HepG2 (cell line): Measurements from ENCODE around the gene IWS1. TPM values are rescaled to one million over a fixed set of nuclear protein-coding genes. Genes with fewer than 3 reads are reported as not detected.

Experiments
- ATAC-seq: fragments of 200-7000 bp; cut with Tn5 transposase; 3 replicates; pipeline ENCODE4 v1.9.1; 2020; ENCODE audit warnings: mild to moderate bottlenecking, moderate library complexity
- BruUV-seq: library from RNA; stranded (reverse); fragments of 400-500 nt; replicated peaks from 2 replicates; lab custom pipeline; 2021; lab: Mats Ljungman, UMichigan
- CTCF ChIA-PET: fragments of 300-600 bp; formaldehyde crosslinking; extraction: SDS; loops from one replicate; lab custom pipeline; 2021; ENCODE audit warnings: low total read pairs, inconsistent platforms, low intra/inter-chr PET ratio; lab: Yijun Ruan, JAX
- POLR2A ChIA-PET: fragments of 350-600 bp; sonication (Branson Sonifier 250); formaldehyde crosslinking; loops from one replicate; lab custom pipeline; 2020; ENCODE audit warnings: antibody characterized with exemption, inconsistent platforms; lab: Yijun Ruan, JAX
- DNase-seq: peaks from one replicate; pipeline ENCODE4 v3.0.0-alpha.2; 2015; ENCODE audit warnings: low spot score
- FAIRE-seq: peaks from 3 replicates; lab custom pipeline; 2011; peaks lifted over from hg19 to GRCh38; lab: Jason Lieb, UNC
- H2AFZ ChIP-seq: one replicate; pipeline ENCODE4 v1.6.1; 2011; ENCODE audit warnings: low read length, inconsistent platforms
- H3K27ac ChIP-seq: fragments of 300-600 bp; 3 replicates; pipeline ENCODE4 v1.8.0; 2011; ENCODE audit warnings: mixed run types, mild to moderate bottlenecking, mixed read lengths, low read length, inconsistent platforms; ENCODE audit not compliant: insufficient read depth; ENCODE audit errors: extremely low read length
- H3K27me3 ChIP-seq, 2 experiments: fragments of 200-600 bp in 1 of 2; 2 replicates in 1 of 2; 3 replicates in 1 of 2; pipeline versions ENCODE4 v1.6.0 to v1.8.0; 2011; ENCODE audit warnings: low read length in 2 of 2, mild to moderate bottlenecking in 2 of 2, moderate library complexity in 2 of 2, inconsistent platforms in 1 of 2; ENCODE audit not compliant: insufficient read depth in 2 of 2, control insufficient read depth in 1 of 2
- H3K36me3 ChIP-seq, 2 experiments: fragments of 200-600 bp in 1 of 2; replicated peaks in 1 of 2; 2 replicates in 1 of 2; 3 replicates in 1 of 2; pipeline versions ENCODE4 v1.5.1 to v1.8.0; 2011; ENCODE audit warnings: low read length in 2 of 2, inconsistent platforms in 1 of 2; ENCODE audit not compliant: insufficient read depth in 2 of 2, control insufficient read depth in 1 of 2
- H3K4me1 ChIP-seq: 2 replicates; pipeline ENCODE4 v1.5.1; 2012; ENCODE audit warnings: low read length, inconsistent platforms; ENCODE audit not compliant: insufficient read depth
- H3K4me2 ChIP-seq: 2 replicates; pipeline ENCODE4 v1.6.0; 2011; ENCODE audit warnings: low read depth, low read length, inconsistent platforms
- H3K4me3 ChIP-seq, 3 experiments: fragments of 200-600 bp in 1 of 3; sonication (generic), shearing (Covaris generic) in 1 of 3; replicated peaks in 1 of 3; 2 replicates each; pipeline ENCODE4 v1.5.1; 2011 to 2016; ENCODE audit warnings: low read length in 3 of 3, inconsistent platforms in 2 of 3, low read depth in 2 of 3, mild to moderate bottlenecking in 2 of 3, control low read depth in 1 of 3, mixed read lengths in 1 of 3; ENCODE audit not compliant: insufficient read depth in 1 of 3
- H3K79me2 ChIP-seq: one replicate; pipeline ENCODE4 v1.6.1; 2011; ENCODE audit warnings: low read length, inconsistent platforms; ENCODE audit not compliant: insufficient read depth
- H3K9ac ChIP-seq: 2 replicates; pipeline ENCODE4 v1.6.0; 2011; ENCODE audit warnings: mild to moderate bottlenecking, low read depth, low read length, inconsistent platforms; ENCODE audit not compliant: insufficient read depth
- H3K9me3 ChIP-seq: 2 replicates; pipeline ENCODE4 v1.5.1; 2012; ENCODE audit warnings: mild to moderate bottlenecking, low read length
- H4K20me1 ChIP-seq: 2 replicates; pipeline ENCODE4 v1.6.0; 2011; ENCODE audit warnings: inconsistent platforms, mild to moderate bottlenecking, low read length, moderate library complexity; ENCODE audit not compliant: insufficient read depth
- ATM ChIP-seq: fragments of 450-650 bp; IDR thresholded peaks from 2 replicates; pipeline ENCODE4 v1.7.1; 2017; ENCODE audit warnings: mild to moderate bottlenecking, borderline replicate concordance
- CAMTA2 ChIP-seq: sonication (generic); formaldehyde crosslinking; IDR thresholded peaks from 2 replicates; pipeline ENCODE4 v1.4.0; 2020; ENCODE audit warnings: mild to moderate bottlenecking, missing genetic modification reagents, borderline replicate concordance
- CEBPZ ChIP-seq: IDR thresholded peaks from 2 replicates; pipeline ENCODE4 v1.6.1; 2012; ENCODE audit warnings: low read length, improper control_type of control experiment
- HINFP ChIP-seq: sonication (generic); formaldehyde crosslinking; IDR thresholded peaks from 2 replicates; pipeline ENCODE4 v1.4.0; 2020; ENCODE audit warnings: low read depth, mild to moderate bottlenecking, missing genetic modification reagents
- NCOR1 ChIP-seq: fragments of 200-600 bp; sonication (generic); IDR thresholded peaks from 2 replicates; pipeline ENCODE4 v1.7.0; 2017; ENCODE audit warnings: antibody characterized with exemption, low read length, borderline replicate concordance
- RFXANK ChIP-seq: IDR thresholded peaks from 2 replicates; pipeline ENCODE4 v1.6.1; 2016
- SALL1 ChIP-seq: sonication (generic); formaldehyde crosslinking; IDR thresholded peaks from 2 replicates; pipeline ENCODE4 v1.8.0; 2022; ENCODE audit warnings: mild to moderate bottlenecking, missing genetic modification reagents
- SMAD3 ChIP-seq: sonication (generic); formaldehyde crosslinking; IDR thresholded peaks from 2 replicates; pipeline ENCODE4 v1.4.0; 2020; ENCODE audit warnings: missing genetic modification reagents
- TBX2 ChIP-seq: sonication (generic); formaldehyde crosslinking; IDR thresholded peaks from 2 replicates; pipeline ENCODE4 v1.5.0; 2020; ENCODE audit warnings: missing genetic modification reagents, mild to moderate bottlenecking, borderline replicate concordance
- UBTF ChIP-seq: sonication (generic); formaldehyde crosslinking; IDR thresholded peaks from 2 replicates; pipeline ENCODE4 v1.4.0; 2020; ENCODE audit warnings: mild to moderate bottlenecking, missing genetic modification reagents
- ZFP90 ChIP-seq: sonication (generic); formaldehyde crosslinking; IDR thresholded peaks from 2 replicates; pipeline ENCODE4 v1.8.0; 2022; ENCODE audit warnings: missing genetic modification reagents, mild to moderate bottlenecking, inconsistent platforms, borderline replicate concordance
- ZNF513 ChIP-seq: sonication (generic); formaldehyde crosslinking; conservative IDR thresholded peaks from 2 replicates; pipeline ENCODE4 v1.5.0; 2020; ENCODE audit warnings: missing genetic modification reagents
- ZNF780A ChIP-seq: sonication (generic); formaldehyde crosslinking; IDR thresholded peaks from 2 replicates; pipeline ENCODE4 v1.8.0; 2022; ENCODE audit warnings: mild to moderate bottlenecking, missing genetic modification reagents, moderate library complexity
- ZNF83 ChIP-seq: sonication (generic); formaldehyde crosslinking; IDR thresholded peaks from 2 replicates; pipeline ENCODE4 v1.4.0; 2020; ENCODE audit warnings: missing genetic modification reagents, mild to moderate bottlenecking, borderline replicate concordance
- WGBS: methylation state at CpG from one replicate; pipeline ENCODE4 v1.1.6; 2017; ENCODE audit warnings: low lambda C conversion rate; 5-methylcytosine and 5-hydroxymethylcytosine counted together
- in situ Hi-C: cut with HindIII; loops from 2 replicates; pipeline ENCODE4 v1.10.0; 2017; ENCODE audit warnings: low pct_unique_long_range_greater_than_20kb; ENCODE audit not compliant: extremely low pct_ligation_motif_present
- intact Hi-C: fragments of 100-400 bp; cut with micrococcal nuclease; formaldehyde crosslinking; loops from one replicate; pipeline ENCODE4 v1.10.0; 2022; ENCODE audit not compliant: unreplicated experiment
- polyA plus RNA-seq, 8 experiments: library from polyadenylated mRNA; depleted of rRNA in 3 of 8; stranded (reverse) in 7 of 8; unstranded in 1 of 8; fragments of >200 nt; fragmentation: Illumina TruSeq in 4 of 8; extraction: Trizol in 4 of 8; gene quantifications; 2 replicates each; pipeline versions ENCODE4 v1.2.1 to v1.2.3, GENCODE V29; 2011 to 2016; ENCODE audit warnings: low read depth in 4 of 8, missing spikeins in 1 of 8, mixed read lengths in 1 of 8; ENCODE audit not compliant: insufficient read depth in 1 of 8
- total RNA-seq, 5 experiments: library from RNA; depleted of rRNA; stranded (reverse); fragments of >200 nt; fragmentation: Illumina TruSeq; extraction: Trizol; gene quantifications; 2 replicates each; pipeline ENCODE4 v1.2.3, GENCODE V29; 2016; ENCODE audit warnings: low read depth in 1 of 5

IWS1 gene
- total and polyA plus RNA-seq, 2 of the 13 experiments (the other 11 are each of a cell fraction or from before 2014, with no cell fraction given) = 28.9 to 62.3 TPM

- H2AFZ ChIP-seq = no peak overlapping the region
- H3K4me2 ChIP-seq = no peak overlapping the region
- no peaks in the 10 kb centered on the region for H3K79me2 ChIP-seq
- 39% methylated on average over 7 of the region's 7 CpGs for WGBS
- POLR2A ChIA-PET = interaction anchor here (2.7 kb wide), 1 partner anchor 11 kb away, joined by 8 read pairs; the partner anchor contains the start of gene IWS1
- H3K4me3 ChIP-seq = no peak overlapping the region
- H3K4me1 ChIP-seq = peaks cover 19% of the 10 kb centered on the region
- H3K36me3 ChIP-seq = no peaks in the 10 kb centered on the region
- in situ Hi-C loops (no loop called here), intact Hi-C loops (loop anchor here (10.0 kb wide), 1 partner anchor 108 kb away; the partner anchor contains the start of gene GPR17)
- BruUV-seq = no TSS peak
- FAIRE-seq (no peak), DNase-seq (no peak), ATAC-seq (no peak)
- no peak overlapping the region for H3K27ac ChIP-seq
- no peak overlapping the region for H3K9ac ChIP-seq
- no peaks in the 10 kb centered on the region for H4K20me1 ChIP-seq
- TF ChIP-seq UBTF (CRISPR knock-in tag) (no peak), CAMTA2 (CRISPR knock-in tag) (no peak), CEBPZ (no peak), ZNF513 (CRISPR knock-in tag) (no peak), NCOR1 (no peak), ZNF780A (no peak), ZFP90 (no peak), TBX2 (CRISPR knock-in tag) (no peak), HINFP (CRISPR knock-in tag) (no peak), SALL1 (CRISPR knock-in tag) (no peak), ZNF83 (no peak), RFXANK (no peak), SMAD3 (CRISPR knock-in tag) (no peak), ATM (no peak)
- H3K27me3 ChIP-seq = peaks cover 10 to 50% of the 10 kb centered on the region in 2 experiments; a peak in 4 of 5 replicates
- H3K9me3 ChIP-seq = no peaks in the 10 kb centered on the region
- CTCF ChIA-PET = no interaction called here
Measured at GRCh38 chr2:127536707-127537541, 10.6 kb upstream of the IWS1 start.
